GM23338 (cell line): Measurements from ENCODE around the gene PLXNA2. TPM values are rescaled to one million over a fixed set of nuclear protein-coding genes. Genes with fewer than 3 reads are reported as not detected.

Experiments used
- ATAC-seq: fragments of 200-7000 bp; cut with Tn5 transposase; 3 replicates; pipeline ENCODE4 v1.9.1; 2020
- DNase-seq: peaks from one replicate; pipeline ENCODE4 v3.0.0-alpha.2; 2015; ENCODE audit warnings: low spot score
- H2AFZ ChIP-seq: fragments of 200-600 bp; sonication (generic); 2 replicates; pipeline ENCODE4 v1.8.0; 2016; ENCODE audit warnings: antibody characterized with exemption, mild to moderate bottlenecking, moderate library complexity
- H3F3A ChIP-seq: fragments of 200-600 bp; sonication (generic); replicated peaks from 2 replicates; pipeline ENCODE4 v1.8.0; 2017; ENCODE audit warnings: antibody characterized with exemption, mixed run types, low read depth
- H3K27ac ChIP-seq: fragments of 200-600 bp; sonication (generic); 2 replicates; pipeline ENCODE4 v1.6.1; 2016; ENCODE audit warnings: low read depth
- H3K27me3 ChIP-seq: fragments of 200-600 bp; sonication (generic); 2 replicates; pipeline ENCODE4 v1.8.0; 2016; ENCODE audit warnings: mild to moderate bottlenecking, mixed run types, moderate library complexity; ENCODE audit not compliant: insufficient read depth
- H3K36me3 ChIP-seq: fragments of 200-600 bp; sonication (generic); 2 replicates; pipeline ENCODE4 v1.8.0; 2016; ENCODE audit warnings: mild to moderate bottlenecking; ENCODE audit not compliant: insufficient read depth
- H3K4me1 ChIP-seq: fragments of 200-600 bp; sonication (generic); 2 replicates; pipeline ENCODE4 v1.8.0; 2016; ENCODE audit warnings: mild to moderate bottlenecking, moderate library complexity; ENCODE audit not compliant: insufficient read depth
- H3K4me2 ChIP-seq: fragments of 200-600 bp; sonication (generic); 2 replicates; pipeline ENCODE4 v1.7.1; 2017; ENCODE audit warnings: mixed run types
- H3K4me3 ChIP-seq: fragments of 200-600 bp; sonication (generic); 2 replicates; pipeline ENCODE4 v1.6.1; 2016; ENCODE audit warnings: mixed run types
- H3K79me2 ChIP-seq: fragments of 200-600 bp; sonication (generic); replicated peaks from 2 replicates; pipeline ENCODE4 v1.8.0; 2017; ENCODE audit warnings: mild to moderate bottlenecking; ENCODE audit not compliant: insufficient read depth
- H3K9me2 ChIP-seq: fragments of 200-600 bp; sonication (generic); 2 replicates; pipeline ENCODE4 v1.8.0; 2017; ENCODE audit not compliant: insufficient read depth
- H4K20me1 ChIP-seq: fragments of 200-600 bp; sonication (generic); replicated peaks from 2 replicates; pipeline ENCODE4 v1.8.0; 2017; ENCODE audit warnings: mild to moderate bottlenecking; ENCODE audit not compliant: insufficient read depth
- H3K27ac Mint-ChIP-seq: 2 replicates; pipeline ENCODE4 v1.8.0; 2020; ENCODE audit warnings: inconsistent platforms, mild to moderate bottlenecking, moderate library complexity, mixed read lengths
- H3K27me3 Mint-ChIP-seq: 3 replicates; pipeline ENCODE4 v1.8.0; 2022; ENCODE audit warnings: low read depth, mild to moderate bottlenecking, moderate library complexity, mixed read lengths, inconsistent platforms; ENCODE audit not compliant: insufficient read depth, poor library complexity
- H3K36me3 Mint-ChIP-seq: 3 replicates; pipeline ENCODE4 v1.8.0; 2021; ENCODE audit warnings: low read depth, mild to moderate bottlenecking, inconsistent platforms, moderate library complexity, mixed read lengths
- H3K4me1 Mint-ChIP-seq: 3 replicates; pipeline ENCODE4 v1.8.0; 2020; ENCODE audit warnings: mild to moderate bottlenecking, inconsistent platforms, mixed read lengths
- H3K4me3 Mint-ChIP-seq: 3 replicates; pipeline ENCODE4 v1.8.0; 2021; ENCODE audit warnings: moderate library complexity, mild to moderate bottlenecking, inconsistent platforms, mixed read lengths
- H3K9me3 Mint-ChIP-seq: 3 replicates; pipeline ENCODE4 v1.8.0; 2020; ENCODE audit warnings: moderate library complexity, mild to moderate bottlenecking, inconsistent platforms, mixed read lengths
- CREB1 ChIP-seq: fragments of 250-450 bp; sonication (Bioruptor Pico); IDR thresholded peaks from 2 replicates; pipeline ENCODE4 v1.5.0; 2020; ENCODE audit warnings: low read depth, mild to moderate bottlenecking, moderate library complexity
- EZH2 ChIP-seq: fragments of 200-600 bp; sonication (generic); IDR thresholded peaks from one replicate; pipeline ENCODE4 v1.8.0; 2017; ENCODE audit warnings: antibody characterized with exemption, mild to moderate bottlenecking, low read depth; ENCODE audit not compliant: unreplicated experiment
- NANOG ChIP-seq: IDR thresholded peaks from 2 replicates; pipeline ENCODE4 v1.6.1; 2016; ENCODE audit warnings: antibody characterized with exemption, borderline replicate concordance
- POLR2AphosphoS5 ChIP-seq: IDR thresholded peaks from 2 replicates; pipeline ENCODE4 v1.6.1; 2016; ENCODE audit warnings: antibody characterized with exemption, low read depth
- STAT1 ChIP-seq: IDR thresholded peaks from one replicate; pipeline ENCODE4 v1.6.1; 2016; ENCODE audit warnings: antibody characterized with exemption; ENCODE audit not compliant: unreplicated experiment
- ZNF331 ChIP-seq: fragments of 250-450 bp; sonication (Bioruptor Pico); IDR thresholded peaks from 2 replicates; pipeline ENCODE4 v1.5.0; 2020; ENCODE audit warnings: low read depth, mild to moderate bottlenecking, moderate library complexity
- ZNF462 ChIP-seq: fragments of 250-450 bp; sonication (Bioruptor Pico); IDR thresholded peaks from 2 replicates; pipeline ENCODE4 v1.5.0; 2020; ENCODE audit warnings: mild to moderate bottlenecking, moderate library complexity
- polyA plus RNA-seq: library from polyadenylated mRNA; unstranded; fragments of >200 nt; fragmentation: Nextera tagmentation; extraction: Ambion mirVana; gene quantifications from 2 replicates; pipeline ENCODE4 v1.2.1, GENCODE V29; 2016
- total RNA-seq: library from RNA; depleted of rRNA; stranded (reverse); fragments of >200 nt; shearing (Covaris generic); gene quantifications from 2 replicates; pipeline ENCODE4 v1.2.3, GENCODE V29; 2014

The PLXNA2 gene
- total and polyA plus RNA-seq, 2 experiments from 2014 or later, result 0.40 to 1.8 TPM

DNA sequence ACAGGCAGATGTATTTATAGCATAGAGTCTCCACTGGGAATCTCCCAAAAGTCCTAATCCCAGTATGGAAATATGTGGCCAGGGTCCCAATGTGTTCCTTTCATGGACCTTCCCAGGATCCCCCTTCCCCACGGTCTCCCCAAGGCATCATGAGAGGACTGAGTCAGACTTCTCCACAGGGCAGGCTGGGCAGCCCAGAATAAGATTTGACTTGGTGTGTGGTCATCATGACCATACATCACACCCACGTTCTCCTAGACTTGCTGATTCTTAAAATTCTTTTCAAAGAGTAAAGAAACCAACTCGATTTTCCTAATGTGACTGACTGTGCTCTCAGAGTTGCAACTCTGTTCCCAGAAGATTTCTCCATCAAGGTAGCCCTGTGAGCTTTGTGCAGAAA is 239.3 kb downstream of the PLXNA2 start (continued):
- TF ChIP-seq ZNF462 (CRISPR knock-in tag), result no peak
- no peak for TF ChIP-seq ZNF331 (CRISPR knock-in tag)
- no peak for TF ChIP-seq STAT1
- no peak for TF ChIP-seq NANOG

DNA sequence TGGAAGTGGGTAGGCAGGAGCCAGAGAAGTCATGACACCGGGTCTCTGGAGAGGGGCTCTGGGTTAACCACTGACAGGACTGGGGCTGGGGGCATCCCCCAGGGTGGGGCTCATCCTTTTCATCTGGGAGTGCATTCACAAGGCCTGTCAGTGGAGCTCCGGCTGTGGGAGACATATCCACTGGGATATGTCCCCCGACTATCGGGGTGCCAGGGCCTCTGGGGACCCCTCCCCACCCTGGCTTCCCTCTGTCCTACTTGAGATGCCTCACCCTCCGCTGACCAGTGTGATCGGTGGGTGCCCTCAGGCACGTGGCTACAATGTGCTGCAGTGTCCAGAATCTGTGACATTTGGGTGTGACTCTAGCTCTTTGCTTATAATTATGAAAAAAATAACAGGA is 240.9 kb downstream of the PLXNA2 start:
- ATAC-seq, result no peak
- H3K9me3 Mint-ChIP-seq, result peaks cover 9% of the 10 kb centered on the region; the same call in 1 of the 3 replicates
- no peaks in the 10 kb centered on the region for H4K20me1 ChIP-seq

More for the DNA sequence above, 240.9 kb downstream of the PLXNA2 start:
- H3K4me3 ChIP-seq, result no peak overlapping the region
- no peak for DNase-seq
- H3K79me2 ChIP-seq, result no peaks in the 10 kb centered on the region
- no peak overlapping the region for H3K27ac ChIP-seq
- peaks cover 9% of the 10 kb centered on the region for H3K4me1 Mint-ChIP-seq
- no peak overlapping the region for H3K4me2 ChIP-seq
- H3K36me3 ChIP-seq, result no peaks in the 10 kb centered on the region
- no peaks in the 10 kb centered on the region for H3K36me3 Mint-ChIP-seq
- H3K27me3 Mint-ChIP-seq, result peaks cover 12% of the 10 kb centered on the region
- no peak overlapping the region for H2AFZ ChIP-seq
- TF ChIP-seq POLR2AphosphoS5, result no peak
- no peak for TF ChIP-seq ZNF331 (CRISPR knock-in tag)
- TF ChIP-seq STAT1, result no peak
- no peak for TF ChIP-seq NANOG
- no peak for TF ChIP-seq EZH2
- TF ChIP-seq CREB1 (CRISPR knock-in tag), result no peak
- 0 out of 2 replicates have a peak, but pooled peaks cover 3% of the 10 kb centered on the region for H3K9me2 ChIP-seq
- no peak overlapping the region for H3K27ac Mint-ChIP-seq
- peaks cover 7% of the 10 kb centered on the region; the same call in 1 of the 2 replicates for H3K4me1 ChIP-seq
- H3K27me3 ChIP-seq, result no peaks in the 10 kb centered on the region
- H3K4me3 Mint-ChIP-seq, result no peak overlapping the region
- H3F3A ChIP-seq, result no peaks in the 10 kb centered on the region
